Uterus (tissue), 2 donors: ENCODE results near the gene KLHL17.

ENCODE experiments used
- CTCF ChIP-seq, 4 experiments: fragments of 200-600 bp in 2 of 4; fragments of 450-650 bp in 2 of 4; sonication (generic) in 2 of 4; IDR thresholded peaks; one replicate each; pipeline ENCODE4 v1.5.1; 2016 to 2019; ENCODE audit warnings: antibody characterized with exemption in 4 of 4, mild to moderate bottlenecking in 2 of 4, moderate library complexity in 1 of 4
- POLR2A ChIP-seq, 2 donors: fragments of 450-650 bp; IDR thresholded peaks; one replicate each; pipeline ENCODE4 v1.6.1; 2016; ENCODE audit warnings: antibody characterized with exemption in 2 of 2, mild to moderate bottlenecking in 1 of 2, moderate library complexity in 1 of 2

- TF ChIP-seq CTCF (IDR thresholded peaks at IDR 0.05), result no peak
- TF ChIP-seq POLR2A (IDR thresholded peaks at IDR 0.05), result no peak
Observed at GRCh38 chr1:996851-997712, 36.7 kb downstream of the KLHL17 start.
